Esophagus muscularis mucosa (tissue), 3 donors: ENCODE data around the gene ANAPC7.

Experiments
- CTCF ChIP-seq, 3 experiments: fragments of 200-600 bp in 2 of 3; fragments of 450-650 bp in 1 of 3; sonication (generic) in 2 of 3; IDR thresholded peaks; one replicate each; pipeline ENCODE4 v1.5.1; 2017 to 2019; ENCODE audit warnings: antibody characterized with exemption in 3 of 3, mild to moderate bottlenecking in 2 of 3, moderate library complexity in 1 of 3
- POLR2A ChIP-seq: fragments of 450-650 bp; IDR thresholded peaks from one replicate; pipeline ENCODE4 v1.6.1; 2017; ENCODE audit warnings: antibody characterized with exemption, moderate library complexity, mild to moderate bottlenecking, low read depth

GRCh38 chr12:110366321-110367142 lies 37.0 kb downstream of the ANAPC7 start:
- TF ChIP-seq CTCF (IDR thresholded peaks at IDR 0.05) (no peak), POLR2A (no peak)
